Endothelial cell of umbilical vein (primary cell): ENCODE data around the gene SMCO2. TPM values are rescaled to one million over a fixed set of nuclear protein-coding genes. Genes with fewer than 3 reads are reported as not detected.

Experiments
- BruUV-seq: library from RNA; stranded (reverse); fragments of 400-500 nt; replicated peaks from 2 replicates; lab custom pipeline; 2021; lab: Mats Ljungman, UMichigan
- CTCF ChIA-PET: fragments of 300-600, 350-600 bp; sonication (Branson Sonifier 250); formaldehyde crosslinking; loops from one replicate; lab custom pipeline; 2021; ENCODE audit warnings: antibody characterized with exemption, inconsistent platforms; lab: Charles Lee
- POLR2A ChIA-PET: fragments of 300-600, 350-600 bp; sonication (Branson Sonifier 250); formaldehyde crosslinking; loops from one replicate; lab custom pipeline; 2021; ENCODE audit warnings: antibody characterized with exemption, inconsistent platforms; lab: Charles Lee
- DNase-seq: peaks from one replicate; pipeline ENCODE4 v3.0.0-alpha.2; 2011; ENCODE audit warnings: low read depth, low spot score
- FAIRE-seq: peaks from 2 replicates; lab custom pipeline; 2011; peaks lifted over from hg19 to GRCh38; lab: Jason Lieb, UNC
- H2AFZ ChIP-seq: 2 replicates; pipeline ENCODE4 v1.6.0; 2012; ENCODE audit warnings: low read depth, low read length, control low read depth, inconsistent platforms
- H3K27ac ChIP-seq: 2 replicates; pipeline ENCODE4 v1.5.1; 2011; ENCODE audit warnings: low read depth, mild to moderate bottlenecking, control low read depth, low read length, moderate library complexity; ENCODE audit not compliant: insufficient read depth
- H3K27me3 ChIP-seq, 2 experiments: 2 replicates each; pipeline versions ENCODE4 v1.6.0 to v1.6.1; 2011; ENCODE audit warnings: low read length in 2 of 2, mixed read lengths in 1 of 2; ENCODE audit not compliant: control insufficient read depth in 2 of 2, insufficient read depth in 2 of 2
- H3K36me3 ChIP-seq, 2 experiments: 2 replicates in 1 of 2; 3 replicates in 1 of 2; pipeline ENCODE4 v1.5.1; 2011; ENCODE audit warnings: low read length in 2 of 2, mild to moderate bottlenecking in 1 of 2, moderate library complexity in 1 of 2; ENCODE audit not compliant: control insufficient read depth in 2 of 2, insufficient read depth in 2 of 2; ENCODE audit errors: extremely low read depth in 1 of 2
- H3K4me1 ChIP-seq: 3 replicates; pipeline ENCODE4 v1.5.1; 2011; ENCODE audit warnings: mild to moderate bottlenecking, low read length; ENCODE audit not compliant: control insufficient read depth, insufficient read depth; ENCODE audit errors: extremely low read depth
- H3K4me2 ChIP-seq: 2 replicates; pipeline ENCODE4 v1.6.1; 2011; ENCODE audit warnings: low read length, control low read depth, mixed read lengths; ENCODE audit not compliant: insufficient read depth
- H3K4me3 ChIP-seq, 3 experiments: fragments of 200-600 bp in 1 of 3; sonication (generic), shearing (Covaris generic) in 1 of 3; replicated peaks in 1 of 3; 2 replicates each; pipeline ENCODE4 v1.5.1; 2011 to 2016; ENCODE audit warnings: control low read depth in 3 of 3, low read length in 3 of 3, mild to moderate bottlenecking in 2 of 3, inconsistent platforms in 1 of 3, low read depth in 1 of 3, moderate library complexity in 1 of 3; ENCODE audit not compliant: insufficient read depth in 1 of 3
- H3K79me2 ChIP-seq: 2 replicates; pipeline ENCODE4 v1.6.0; 2012; ENCODE audit warnings: low read length, inconsistent platforms; ENCODE audit not compliant: control insufficient read depth, insufficient read depth
- H3K9ac ChIP-seq: replicated peaks from 2 replicates; pipeline ENCODE3; 2011; ENCODE audit warnings: low read length, control low read depth; ENCODE audit not compliant: insufficient read depth; ENCODE audit errors: extremely low read depth
- H3K9me1 ChIP-seq: replicated peaks from 3 replicates; pipeline ENCODE4 v1.6.0; 2011; ENCODE audit warnings: mild to moderate bottlenecking, low read length; ENCODE audit not compliant: control insufficient read depth, insufficient read depth; ENCODE audit errors: extremely low read depth
- H3K9me3 ChIP-seq: replicated peaks from 2 replicates; pipeline ENCODE4 v1.5.1; 2012; ENCODE audit warnings: low read length, inconsistent platforms; ENCODE audit not compliant: control insufficient read depth, insufficient read depth
- H4K20me1 ChIP-seq: replicated peaks from 2 replicates; pipeline ENCODE3; 2011; ENCODE audit warnings: mild to moderate bottlenecking, low read length; ENCODE audit not compliant: control insufficient read depth, insufficient read depth; ENCODE audit errors: extremely low read depth
- EZH2 ChIP-seq: IDR thresholded peaks from 2 replicates; pipeline ENCODE4 v1.6.1; 2012; ENCODE audit warnings: borderline replicate concordance, low read depth, mild to moderate bottlenecking, moderate library complexity, low read length, inconsistent platforms; ENCODE audit not compliant: severe bottlenecking
- FOS ChIP-seq: IDR thresholded peaks from 2 replicates; pipeline ENCODE4 v1.6.1; 2011; ENCODE audit warnings: mild to moderate bottlenecking, low read length, moderate library complexity, borderline replicate concordance; ENCODE audit not compliant: insufficient read depth
- GATA2 ChIP-seq: IDR thresholded peaks from 2 replicates; pipeline ENCODE4 v1.7.0; 2011; ENCODE audit warnings: low read depth, mild to moderate bottlenecking, moderate library complexity, mixed read lengths, low read length; ENCODE audit not compliant: insufficient read length, insufficient read depth
- JUN ChIP-seq: IDR thresholded peaks from 2 replicates; pipeline ENCODE4 v1.6.1; 2011; ENCODE audit warnings: borderline replicate concordance, low read depth; ENCODE audit not compliant: insufficient read length, insufficient read depth
- MYC ChIP-seq: IDR thresholded peaks from one replicate; pipeline ENCODE4 v1.6.1; 2011; ENCODE audit warnings: mild to moderate bottlenecking, low read depth, low read length
- POLR2A ChIP-seq: IDR thresholded peaks from 2 replicates; pipeline ENCODE4 v1.6.1; 2012; ENCODE audit warnings: low read depth, mild to moderate bottlenecking, control low read depth, low read length
- POLR2AphosphoS5 ChIP-seq: IDR thresholded peaks from 2 replicates; pipeline ENCODE4 v1.6.1; 2012; ENCODE audit warnings: low read depth, mild to moderate bottlenecking, control low read depth, low read length, moderate library complexity; ENCODE audit not compliant: insufficient read depth
- dilution Hi-C: fragments of 300-500 bp; cut with MboI; formaldehyde crosslinking; loops from one replicate; pipeline ENCODE4 v1.15.0; 2019; ENCODE audit warnings: low sequenced_read_pairs; ENCODE audit not compliant: extremely low pct_ligation_motif_present
- intact Hi-C: fragments of 100-400 bp; cut with micrococcal nuclease; formaldehyde crosslinking; loops from one replicate; pipeline ENCODE4 v1.10.0; 2022
- polyA plus RNA-seq, 4 experiments: library from polyadenylated mRNA; depleted of rRNA in 3 of 4; stranded (reverse) in 3 of 4; unstranded in 1 of 4; fragments of >200 nt; gene quantifications; 2 replicates each; pipeline versions ENCODE4 v1.2.1 to v1.2.3, GENCODE V29; 2011 to 2012; ENCODE audit warnings: missing spikeins in 1 of 4
- total RNA-seq: library from RNA; stranded (reverse); gene quantifications from 2 replicates; pipeline ENCODE4 v1.2.3, GENCODE V29; 2021

Gene SMCO2
- total and polyA plus RNA-seq, 2 donors (not counting 3 experiments of a cell fraction or from before 2014, with no cell fraction given) = 0.33 to 0.49 TPM

GRCh38 chr12:27462151-27462694, 15.7 kb downstream of the SMCO2 start:
- Histone ChIP-seq H3K36me3 (no peaks in the 10 kb centered on the region), H3K4me1 (peaks cover 40% of the 10 kb centered on the region), H3K27ac (peak overlapping the region; percentile 88), H3K4me2 (peak overlapping the region; percentile 86), H3K27me3 (no peaks in the 10 kb centered on the region), H3K9ac (peak overlapping the region; percentile 56), H3K9me1 (no peaks in the 10 kb centered on the region), H3K4me3 (peak overlapping the region in 1 of 3 experiments; percentile 33), H2AFZ (no peak overlapping the region), H4K20me1 (no peaks in the 10 kb centered on the region), H3K9me3 (no peaks in the 10 kb centered on the region), H3K79me2 (no peaks in the 10 kb centered on the region)
- peak; percentile 94 for FAIRE-seq
- peak; percentile 97 for DNase-seq
- ChIA-PET POLR2A (interaction anchor here (3.3 kb wide), 1 partner anchor 62 kb away, joined by 13 read pairs; the partner anchor contains the start of gene PPFIBP1), CTCF (interaction anchor here (0.8 to 3.2 kb wide), 9 partner anchors 8 to 61 kb away, joined by 3 to 23 read pairs (median 5); partner anchors contain the start of gene PPFIBP1)
- dilution Hi-C loops = no loop called here
- BruUV-seq = no TSS peak
- TF ChIP-seq FOS = peak; percentile 69
- peak; percentile 29 for TF ChIP-seq POLR2A
- peak; percentile 98 for TF ChIP-seq GATA2
- TF ChIP-seq MYC = no peak
- peak; percentile 64 for TF ChIP-seq POLR2AphosphoS5
- peak; percentile 73 for TF ChIP-seq JUN
- intact Hi-C loops = loop anchor here (5.0 kb wide), 1 partner anchor 155 kb away; no protein-coding TSS in a partner anchor

DNA sequence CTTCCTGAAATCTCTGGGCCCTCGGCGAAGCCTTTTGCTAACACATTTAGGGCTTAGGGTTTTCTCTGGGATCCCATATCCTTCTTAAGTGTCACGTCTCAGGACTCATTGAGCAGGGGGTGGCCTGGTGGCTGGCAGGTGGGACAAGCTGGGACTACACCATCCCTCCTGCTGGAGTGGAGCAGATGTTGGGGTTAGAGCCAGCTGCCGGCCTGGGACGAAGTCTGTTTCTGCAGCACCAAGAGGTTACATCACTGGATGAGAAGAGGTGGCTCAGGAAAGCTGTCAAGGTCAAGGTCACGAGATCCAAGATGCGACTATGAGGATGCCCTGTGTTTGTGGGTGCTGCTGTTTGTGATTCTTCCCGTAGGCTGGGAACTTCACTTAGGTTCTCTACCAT, 16.3 kb downstream of the SMCO2 start:
- Histone ChIP-seq H3K36me3 (no peaks in the 10 kb centered on the region), H4K20me1 (no peaks in the 10 kb centered on the region), H3K4me2 (peak overlapping the region; percentile 86), H3K27me3 (no peaks in the 10 kb centered on the region), H3K9me3 (no peaks in the 10 kb centered on the region), H3K79me2 (no peaks in the 10 kb centered on the region), H3K9ac (peak overlapping the region; percentile 56), H3K4me3 (no peak overlapping the region), H3K9me1 (no peaks in the 10 kb centered on the region), H3K27ac (peak overlapping the region; percentile 88), H2AFZ (no peak overlapping the region), H3K4me1 (peaks cover 40% of the 10 kb centered on the region)
- TF ChIP-seq POLR2A = no peak
- no peak for TF ChIP-seq EZH2
- TF ChIP-seq JUN = no peak
- TF ChIP-seq GATA2 = no peak
- BruUV-seq = no TSS peak
- dilution Hi-C loops (no loop called here), intact Hi-C loops (loop anchor here (5.0 kb wide), 1 partner anchor 154 kb away; no protein-coding TSS in a partner anchor)
- POLR2A ChIA-PET = interaction anchor here (3.3 kb wide), 1 partner anchor 61 kb away, joined by 13 read pairs; the partner anchor contains the start of gene PPFIBP1
- DNase-seq (peak; percentile 25), FAIRE-seq (no peak)
- CTCF ChIA-PET = interaction anchor here (1.0 to 3.2 kb wide), 4 partner anchors 8 to 61 kb away, joined by 4 to 23 read pairs (median 6); partner anchors contain the start of gene PPFIBP1
